ENCODE data around the gene TEX54.

- TF ChIP-seq REST (IDR thresholded peaks at IDR 0.05; ENCODE audit: insufficient read depth in 1 of 2, low read depth in 2 of 2, low read length in 2 of 2) (no peak), TAF1 (IDR thresholded peaks at IDR 0.05; ENCODE audit: borderline replicate concordance, insufficient read depth, low read length) (no peak)
Measured at GRCh38 chr11:62794201-62794775, 38.4 kb downstream of the TEX54 start.

Measured in PFSK-1 (cell line).